HL-60 (cell line): ENCODE results near the gene DENND1A.

ENCODE experiments used
- DNase-seq, 2 experiments: peaks; one replicate each; pipeline ENCODE4 v3.0.0-alpha.2; 2010 to 2020; ENCODE audit warnings: low read depth in 1 of 2, low spot score in 1 of 2
- H3K27ac ChIP-seq: fragments of 250-450 bp; sonication (Bioruptor Pico); replicated peaks from 2 replicates; pipeline ENCODE4 v1.5.1; 2020; ENCODE audit warnings: mild to moderate bottlenecking, moderate library complexity
- H3K27me3 ChIP-seq: fragments of 250-450 bp; sonication (Bioruptor Pico); 2 replicates; pipeline ENCODE4 v1.5.1; 2021; ENCODE audit warnings: mild to moderate bottlenecking, moderate library complexity; ENCODE audit not compliant: insufficient read depth, poor library complexity, severe bottlenecking
- H3K4me3 ChIP-seq: replicated peaks from 2 replicates; pipeline ENCODE4 v1.5.1; 2011; ENCODE audit warnings: mild to moderate bottlenecking, control low read depth, low read length; ENCODE audit not compliant: insufficient read depth
- CTCF ChIP-seq: IDR thresholded peaks from one replicate; pipeline ENCODE4 v1.5.1; 2011; ENCODE audit warnings: low read length, control low read depth, inconsistent platforms; ENCODE audit not compliant: insufficient read depth
- GABPA ChIP-seq: IDR thresholded peaks from 2 replicates; pipeline ENCODE4 v1.6.1; 2012; ENCODE audit warnings: low read depth
- POLR2AphosphoS5 ChIP-seq: IDR thresholded peaks from 2 replicates; pipeline ENCODE4 v1.6.1; 2012; ENCODE audit warnings: low read depth
- REST ChIP-seq: IDR thresholded peaks from 2 replicates; pipeline ENCODE4 v1.6.1; 2012; ENCODE audit warnings: low read depth; ENCODE audit not compliant: insufficient replicate concordance
- SPI1 ChIP-seq: IDR thresholded peaks from 2 replicates; pipeline ENCODE4 v1.6.1; 2012; ENCODE audit warnings: low read depth, mild to moderate bottlenecking, borderline replicate concordance

DENND1A gene

GRCh38 chr9:123567013-123567412 is 362.9 kb downstream of the DENND1A start:
- no peak for DNase-seq
- no peak for TF ChIP-seq GABPA
- no peak for TF ChIP-seq REST
- TF ChIP-seq CTCF, result no peak
- TF ChIP-seq POLR2AphosphoS5, result no peak
- TF ChIP-seq SPI1, result no peak
- Histone ChIP-seq H3K4me3 (no peak overlapping the region), H3K27ac (no peak overlapping the region), H3K27me3 (no peaks in the 10 kb centered on the region)

- H3K27me3 ChIP-seq, result no peaks in the 10 kb centered on the region
- TF ChIP-seq POLR2AphosphoS5 (no peak), CTCF (no peak), SPI1 (no peak), GABPA (no peak), REST (no peak)
- H3K4me3 ChIP-seq, result no peak overlapping the region
- no peak for DNase-seq
- no peak overlapping the region for H3K27ac ChIP-seq
These were observed 365.3 kb downstream of the DENND1A start for GRCh38 chr9:123564652-123565051.

- TF ChIP-seq CTCF (no peak), GABPA (no peak), SPI1 (peak; percentile 7; the same call in 1 of the 2 replicates)
- DNase-seq, result peak; percentile 25 to 43
- no peak overlapping the region for H3K4me3 ChIP-seq
- H3K27ac ChIP-seq, result no peak overlapping the region
- H3K27me3 ChIP-seq, result no peaks in the 10 kb centered on the region
These were observed 367.0 kb downstream of the DENND1A start for GRCh38 chr9:123562844-123563346.

GRCh38 chr9:123561046-123561445 is 368.9 kb downstream of the DENND1A start:
- no peak for TF ChIP-seq CTCF
- no peak for TF ChIP-seq REST
- TF ChIP-seq POLR2AphosphoS5, result no peak
- no peak for TF ChIP-seq SPI1
- TF ChIP-seq GABPA, result no peak
- no peak overlapping the region for H3K27ac ChIP-seq
- H3K4me3 ChIP-seq, result no peak overlapping the region
- no peaks in the 10 kb centered on the region for H3K27me3 ChIP-seq
- DNase-seq, result no peak
